Activated naive CD4-positive, alpha-beta T cell treated with anti-CD3 and anti-CD28 coated beads, Interleukin-2, amount 10 ng/mL, durations not matched to agents 7 days and 5 days (primary cell): ENCODE results near the gene DEGS1.

Experiments
- CTCF ChIA-PET: fragments of 350-600 bp; sonication (Branson Sonifier 250); formaldehyde crosslinking; loops from one replicate; lab custom pipeline; 2021; ENCODE audit warnings: antibody characterized with exemption; lab: Charles Lee
- DNase-seq: peaks from one replicate; pipeline ENCODE4 v3.0.0-alpha.2; 2020
- H3K27ac Mint-ChIP-seq: one replicate; pipeline ENCODE4 v1.8.0; 2021; ENCODE audit warnings: mild to moderate bottlenecking, moderate library complexity, mixed read lengths
- H3K27me3 Mint-ChIP-seq: one replicate; pipeline ENCODE4 v1.8.0; 2021; ENCODE audit warnings: mild to moderate bottlenecking, mixed read lengths
- H3K36me3 Mint-ChIP-seq: one replicate; pipeline ENCODE4 v1.8.0; 2021; ENCODE audit warnings: mixed read lengths
- H3K4me1 Mint-ChIP-seq: one replicate; pipeline ENCODE4 v1.8.0; 2021; ENCODE audit warnings: mixed read lengths
- H3K4me3 Mint-ChIP-seq: one replicate; pipeline ENCODE4 v1.8.0; 2021; ENCODE audit warnings: mild to moderate bottlenecking, moderate library complexity, mixed read lengths
- H3K9me3 Mint-ChIP-seq: one replicate; pipeline ENCODE4 v1.8.0; 2021; ENCODE audit warnings: mixed read lengths

DEGS1 gene

DNA sequence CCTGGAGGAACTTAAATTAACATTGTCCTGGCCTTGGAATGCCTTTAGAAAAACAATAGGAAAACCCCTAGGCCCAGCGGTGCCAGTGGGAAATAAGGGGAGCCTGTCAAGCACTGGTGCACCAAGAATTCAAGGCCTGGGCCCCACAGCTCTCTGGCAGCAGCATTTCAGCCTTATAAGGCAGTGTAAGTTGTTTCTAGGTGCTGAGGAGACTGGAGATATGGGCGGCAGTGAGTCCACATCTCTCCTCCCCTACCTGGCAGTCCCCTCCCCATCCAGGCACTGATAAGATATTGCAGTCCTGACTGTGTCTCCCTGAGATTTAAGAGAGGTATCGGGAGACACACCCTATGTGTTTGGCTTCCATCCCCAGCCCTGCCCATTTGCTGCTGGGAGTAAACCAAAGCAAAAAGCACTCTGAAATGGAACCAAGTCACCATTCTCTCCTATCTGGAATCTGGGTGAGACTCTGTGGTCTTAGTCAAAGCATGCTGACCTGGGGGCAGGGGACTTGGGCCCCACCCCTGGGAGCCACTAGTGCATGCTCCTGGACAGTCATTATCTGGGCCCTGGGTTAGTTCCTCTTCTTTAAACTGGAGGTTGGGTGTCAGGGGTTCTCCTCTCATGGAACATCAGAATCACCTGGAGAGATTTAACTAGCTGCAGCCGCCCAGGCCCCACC is 30.5 kb downstream of the DEGS1 start:
- no peak for DNase-seq
- Mint-ChIP-seq H3K4me3 (no peak overlapping the region), H3K27ac (no peak overlapping the region), H3K4me1 (peaks cover 3% of the 10 kb centered on the region), H3K36me3 (no peaks in the 10 kb centered on the region), H3K27me3 (no peaks in the 10 kb centered on the region), H3K9me3 (no peaks in the 10 kb centered on the region)
- CTCF ChIA-PET = no interaction called here

DNA sequence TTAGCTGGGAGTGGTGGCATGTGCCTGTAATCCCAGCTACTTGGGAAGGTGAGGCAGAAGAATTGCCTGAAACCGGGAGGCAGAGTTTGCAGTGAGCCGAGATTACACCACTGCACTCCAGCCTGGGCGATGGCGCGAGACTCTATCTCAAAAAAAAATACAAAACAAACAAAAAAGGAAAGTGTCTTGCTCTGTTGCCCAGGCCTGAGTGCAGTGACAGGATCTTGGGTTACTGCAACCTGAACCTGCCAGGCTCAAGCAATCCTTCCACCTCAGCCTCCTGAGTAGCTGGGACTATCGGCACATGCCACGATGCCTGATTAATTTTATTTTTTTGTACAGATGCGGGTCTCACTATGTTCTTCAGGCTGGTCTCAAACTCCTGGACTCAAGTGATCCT is 33.3 kb downstream of the DEGS1 start:
- Mint-ChIP-seq H3K4me3 (no peak overlapping the region), H3K9me3 (no peaks in the 10 kb centered on the region), H3K27ac (no peak overlapping the region), H3K27me3 (peaks cover 11% of the 10 kb centered on the region), H3K36me3 (no peaks in the 10 kb centered on the region), H3K4me1 (peaks cover 3% of the 10 kb centered on the region)
- CTCF ChIA-PET = no interaction called here
- DNase-seq = no peak

DNA sequence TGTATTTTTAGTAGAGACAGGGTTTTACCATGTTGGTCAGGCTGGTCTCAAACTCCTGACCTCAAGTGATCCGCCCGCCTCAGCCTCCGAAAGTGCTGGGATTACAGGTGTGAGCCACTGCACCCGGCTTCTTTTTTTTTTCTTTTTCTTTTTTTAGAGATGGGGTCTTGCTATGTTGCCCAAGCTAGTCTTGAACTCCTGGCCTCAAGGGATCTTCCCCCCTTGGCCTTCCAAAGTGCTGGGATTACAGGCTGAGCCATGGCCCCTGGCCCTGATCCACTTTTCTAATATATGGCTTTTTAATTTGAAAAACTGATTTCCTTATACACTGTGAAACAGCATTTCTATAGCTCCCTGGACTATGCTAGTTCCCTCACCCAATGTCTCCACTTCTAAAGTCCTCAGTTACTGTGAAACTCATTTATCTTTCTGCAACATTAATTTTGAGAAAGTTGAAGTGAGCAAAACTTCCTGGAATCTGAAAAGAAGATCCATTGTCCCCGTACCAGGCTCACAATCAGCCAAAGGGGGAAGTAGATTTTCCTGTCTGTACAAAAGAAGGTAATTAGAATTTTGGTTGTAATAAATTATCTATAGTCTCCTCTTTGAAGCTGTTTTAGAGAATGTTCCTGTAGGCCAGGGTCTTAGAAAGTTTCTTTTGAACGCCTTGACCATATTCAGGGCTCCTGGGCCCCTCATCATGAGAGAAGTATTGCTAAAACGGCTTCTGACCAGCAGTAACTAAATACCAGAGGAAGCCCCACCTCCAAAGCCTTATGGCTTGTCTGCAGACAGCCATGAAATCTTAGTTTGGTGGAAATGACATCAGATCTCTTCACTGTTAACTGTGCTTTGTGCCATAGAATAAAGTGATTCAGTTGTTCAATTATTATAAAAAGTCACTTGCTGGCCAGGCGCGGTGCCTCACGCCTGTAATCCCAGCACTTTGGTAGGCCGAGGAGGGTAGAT is 34.9 kb downstream of the DEGS1 start:
- CTCF ChIA-PET = interaction anchor here (1.1 kb wide), 1 partner anchor 77 kb away, joined by 3 read pairs; no protein-coding TSS in a partner anchor
- Mint-ChIP-seq H3K4me1 (peaks cover 3% of the 10 kb centered on the region), H3K27me3 (peaks cover 18% of the 10 kb centered on the region), H3K4me3 (no peak overlapping the region), H3K36me3 (no peaks in the 10 kb centered on the region), H3K27ac (no peak overlapping the region), H3K9me3 (no peaks in the 10 kb centered on the region)
- no peak for DNase-seq

GRCh38 chr1:224219011-224219611 is 36.1 kb downstream of the DEGS1 start:
- Mint-ChIP-seq H3K27ac (no peak overlapping the region), H3K36me3 (no peaks in the 10 kb centered on the region), H3K27me3 (peaks cover 18% of the 10 kb centered on the region), H3K4me3 (no peak overlapping the region), H3K9me3 (no peaks in the 10 kb centered on the region), H3K4me1 (peaks cover 3% of the 10 kb centered on the region)
- DNase-seq = no peak
- CTCF ChIA-PET = no interaction called here

DNA sequence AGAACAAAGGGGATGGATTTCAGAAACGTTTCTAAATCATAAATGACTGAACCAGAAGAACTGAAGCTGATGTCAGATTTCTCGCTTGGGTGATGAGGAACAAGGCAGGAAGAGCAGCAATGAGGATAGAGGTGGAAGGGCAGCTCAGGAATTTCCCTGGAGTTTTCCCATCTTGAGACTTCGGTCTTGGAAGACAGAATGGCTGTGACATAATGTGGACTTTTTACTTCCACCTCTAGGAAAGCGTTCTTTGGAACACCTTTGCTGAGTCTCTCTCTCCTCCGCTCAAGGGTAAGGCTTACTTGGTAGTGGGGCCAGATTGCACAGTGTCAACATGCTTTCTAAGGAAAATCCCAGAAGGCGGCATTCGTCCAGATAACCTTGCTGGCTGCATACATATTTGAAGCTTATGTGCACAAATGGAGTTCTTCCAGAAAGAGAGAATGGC is 36.6 kb downstream of the DEGS1 start:
- H3K4me1 Mint-ChIP-seq = peaks cover 3% of the 10 kb centered on the region
- H3K4me3 Mint-ChIP-seq = no peak overlapping the region
- H3K27ac Mint-ChIP-seq = no peak overlapping the region
- no peaks in the 10 kb centered on the region for H3K36me3 Mint-ChIP-seq
- H3K9me3 Mint-ChIP-seq = no peaks in the 10 kb centered on the region
- no peak for DNase-seq
- H3K27me3 Mint-ChIP-seq = peaks cover 20% of the 10 kb centered on the region
- CTCF ChIA-PET = no interaction called here

- H3K27me3 Mint-ChIP-seq = peaks cover 18% of the 10 kb centered on the region
- peaks cover 13% of the 10 kb centered on the region for H3K36me3 Mint-ChIP-seq
- no peaks in the 10 kb centered on the region for H3K4me1 Mint-ChIP-seq
- CTCF ChIA-PET = interaction anchor here (0.6 kb wide), 1 partner anchor 417 kb away, joined by 5 read pairs; no protein-coding TSS in a partner anchor
- no peaks in the 10 kb centered on the region for H3K9me3 Mint-ChIP-seq
- DNase-seq = no peak
- H3K27ac Mint-ChIP-seq = no peak overlapping the region
- H3K4me3 Mint-ChIP-seq = no peak overlapping the region
These were observed 41.0 kb downstream of the DEGS1 start for GRCh38 chr1:224223819-224224714.

DNA sequence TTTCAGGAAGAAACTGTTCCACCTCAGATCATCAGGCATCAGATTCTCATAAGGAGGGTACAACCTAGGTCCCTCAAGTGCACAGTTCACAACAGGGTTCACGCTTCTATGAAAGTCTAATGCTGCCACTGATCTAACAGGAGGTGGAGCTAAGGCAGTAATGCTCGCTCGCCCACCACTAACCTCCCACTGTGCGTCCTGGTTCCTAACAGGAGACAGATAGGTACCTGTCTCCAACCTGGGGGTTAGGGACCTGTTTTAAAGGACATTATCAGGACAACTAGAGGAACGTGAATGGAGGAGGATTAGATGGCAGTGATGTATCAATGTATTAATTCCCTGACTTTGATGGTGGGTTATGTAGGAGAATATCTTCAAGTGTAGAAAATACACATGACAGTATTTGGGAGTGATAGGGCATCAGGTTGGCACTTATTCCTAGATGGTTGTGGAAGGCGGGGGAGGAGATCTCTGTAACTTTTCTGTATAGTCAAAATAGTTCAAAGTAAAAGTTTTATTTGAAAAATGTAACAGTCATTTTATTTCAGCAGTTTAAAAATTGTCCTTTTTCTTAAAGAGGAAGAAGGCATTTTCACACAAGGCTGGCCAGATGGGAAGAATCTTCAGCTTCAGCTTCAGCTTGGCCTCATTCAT is 43.9 kb downstream of the DEGS1 start:
- CTCF ChIA-PET = no interaction called here
- Mint-ChIP-seq H3K4me1 (no peaks in the 10 kb centered on the region), H3K27me3 (peaks cover 12% of the 10 kb centered on the region), H3K4me3 (no peak overlapping the region), H3K9me3 (no peaks in the 10 kb centered on the region), H3K36me3 (peaks cover 29% of the 10 kb centered on the region), H3K27ac (peak overlapping the region; percentile 16)
- no peak for DNase-seq

GRCh38 chr1:224234017-224234416 is 51.0 kb downstream of the DEGS1 start:
- no peaks in the 10 kb centered on the region for H3K27me3 Mint-ChIP-seq
- CTCF ChIA-PET = interaction anchor here (0.6 kb wide), 1 partner anchor 117 kb away, joined by 3 read pairs; no protein-coding TSS in a partner anchor
- H3K27ac Mint-ChIP-seq = no peak overlapping the region
- no peak for DNase-seq
- H3K36me3 Mint-ChIP-seq = peaks cover 46% of the 10 kb centered on the region
- no peaks in the 10 kb centered on the region for H3K9me3 Mint-ChIP-seq
- no peaks in the 10 kb centered on the region for H3K4me1 Mint-ChIP-seq
- H3K4me3 Mint-ChIP-seq = no peak overlapping the region

DNA sequence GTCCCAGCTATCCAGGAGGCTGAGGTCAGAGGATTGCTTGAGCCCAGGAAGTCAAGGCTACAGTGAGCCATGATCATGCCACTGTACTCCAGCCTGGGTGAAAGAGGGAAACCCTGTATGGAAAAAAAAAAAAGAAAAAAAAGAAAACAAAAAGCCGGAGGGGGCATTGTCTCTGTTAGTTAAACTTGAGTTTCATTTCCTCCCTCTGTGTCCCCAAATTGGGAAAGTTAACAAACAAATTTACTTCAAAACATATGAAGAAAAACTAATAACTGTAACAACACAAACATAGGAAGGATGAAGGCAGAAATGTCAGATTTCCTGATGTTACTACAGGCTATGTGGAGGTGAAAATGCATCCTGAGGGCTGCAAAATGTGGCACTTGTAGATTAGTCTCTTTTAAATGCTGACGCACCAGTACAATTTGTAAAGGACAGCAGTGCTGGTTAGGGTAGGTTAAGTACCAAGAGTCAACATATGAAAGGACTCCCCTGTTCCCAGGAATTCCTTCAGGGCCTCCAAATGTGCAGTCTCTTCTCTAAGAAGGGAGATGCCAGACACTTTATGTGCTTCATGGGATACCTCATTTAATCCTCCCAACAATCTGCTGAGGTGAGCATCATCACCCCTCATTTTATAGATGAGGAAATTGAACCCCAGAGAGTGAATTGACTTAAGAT is 52.9 kb downstream of the DEGS1 start:
- Mint-ChIP-seq H3K9me3 (no peaks in the 10 kb centered on the region), H3K27ac (no peak overlapping the region)
- CTCF ChIA-PET = no interaction called here

GRCh38 chr1:224237119-224237881 is 54.3 kb downstream of the DEGS1 start:
- peaks cover 36% of the 10 kb centered on the region for H3K36me3 Mint-ChIP-seq
- H3K4me1 Mint-ChIP-seq = no peaks in the 10 kb centered on the region
- H3K4me3 Mint-ChIP-seq = no peak overlapping the region
- CTCF ChIA-PET = no interaction called here
- no peak for DNase-seq
- H3K27me3 Mint-ChIP-seq = no peaks in the 10 kb centered on the region
- H3K27ac Mint-ChIP-seq = no peak overlapping the region
- no peaks in the 10 kb centered on the region for H3K9me3 Mint-ChIP-seq

More for the DNA sequence above, 52.9 kb downstream of the DEGS1 start:
- Mint-ChIP-seq H3K27me3 (no peaks in the 10 kb centered on the region), H3K4me1 (no peaks in the 10 kb centered on the region), H3K36me3 (peaks cover 38% of the 10 kb centered on the region), H3K4me3 (no peak overlapping the region)
- no peak for DNase-seq

- Mint-ChIP-seq H3K27ac (peak overlapping the region; percentile 34), H3K27me3 (no peaks in the 10 kb centered on the region)
- CTCF ChIA-PET = no interaction called here
These were observed 55.2 kb downstream of the DEGS1 start for GRCh38 chr1:224238212-224238611.

DNA sequence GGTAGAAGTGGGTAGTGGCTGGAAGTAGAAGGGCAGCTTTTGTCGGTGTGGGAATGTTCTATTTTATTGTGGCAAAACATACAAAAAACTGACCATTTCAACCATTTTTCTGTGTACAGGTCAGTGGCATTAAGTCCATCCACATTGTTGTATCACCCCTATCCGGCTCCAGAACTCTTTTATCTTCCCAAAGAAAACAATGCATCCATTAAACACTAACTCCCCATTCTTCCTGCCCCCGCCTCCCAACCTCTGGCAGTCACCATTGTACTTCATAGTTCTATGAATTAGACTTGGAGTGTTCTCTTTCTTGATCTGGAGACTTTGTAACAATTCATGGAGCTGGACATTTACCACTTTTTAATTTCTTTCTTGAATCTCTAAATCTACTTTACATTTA is 55.7 kb downstream of the DEGS1 start:
- no peaks in the 10 kb centered on the region for H3K27me3 Mint-ChIP-seq
- H3K4me3 Mint-ChIP-seq = no peak overlapping the region
- no peak for DNase-seq
- CTCF ChIA-PET = no interaction called here
- no peak overlapping the region for H3K27ac Mint-ChIP-seq
- peaks cover 27% of the 10 kb centered on the region for H3K36me3 Mint-ChIP-seq
- no peaks in the 10 kb centered on the region for H3K4me1 Mint-ChIP-seq
- no peaks in the 10 kb centered on the region for H3K9me3 Mint-ChIP-seq

More at GRCh38 chr1:224238212-224238611, 55.2 kb downstream of the DEGS1 start:
- H3K4me1 Mint-ChIP-seq = no peaks in the 10 kb centered on the region
- peaks cover 29% of the 10 kb centered on the region for H3K36me3 Mint-ChIP-seq
- no peak for DNase-seq
- H3K9me3 Mint-ChIP-seq = no peaks in the 10 kb centered on the region
- H3K4me3 Mint-ChIP-seq = no peak overlapping the region
